GM13976 (cell line): ENCODE results near the gene NFU1.

ENCODE experiments used
- DNase-seq: peaks from one replicate; pipeline ENCODE4 v3.0.0; 2012; ENCODE audit warnings: low spot score
- CTCF ChIP-seq: IDR thresholded peaks from 2 replicates; pipeline ENCODE4 v1.5.1; 2012; ENCODE audit warnings: borderline replicate concordance, mild to moderate bottlenecking; ENCODE audit not compliant: insufficient read depth; ENCODE audit errors: extremely low read depth, missing control alignments, control extremely low read depth
- in situ Hi-C: fragments of 300-500 bp; cut with MboI; formaldehyde crosslinking; loops from one replicate; pipeline ENCODE4 v1.12.0; 2022; ENCODE audit warnings: low sequenced_read_pairs, mixed read lengths, inconsistent platforms; ENCODE audit not compliant: unreplicated experiment

NFU1 gene

GRCh38 chr2:69438580-69438979 is 1.3 kb upstream of the NFU1 start:
- TF ChIP-seq CTCF = no peak
- in situ Hi-C loops = no loop called here
- DNase-seq = no peak

- no peak for TF ChIP-seq CTCF
- in situ Hi-C loops = no loop called here
- DNase-seq = no peak
Observed at GRCh38 chr2:69437751-69438154, 518 bp upstream of the NFU1 start.

- in situ Hi-C loops = no loop called here
- DNase-seq = peak; percentile 35
- TF ChIP-seq CTCF = peak; percentile 19
Observed at GRCh38 chr2:69436596-69436937, 668 bp downstream of the NFU1 start.

GRCh38 chr2:69434753-69435152 is 2.5 kb downstream of the NFU1 start:
- no peak for TF ChIP-seq CTCF
- in situ Hi-C loops = no loop called here
- no peak for DNase-seq

GRCh38 chr2:69429491-69430183 is 7.6 kb downstream of the NFU1 start:
- TF ChIP-seq CTCF = no peak
- in situ Hi-C loops = no loop called here
- DNase-seq = no peak

GRCh38 chr2:69428981-69429380 is 8.3 kb downstream of the NFU1 start:
- in situ Hi-C loops = no loop called here
- no peak for TF ChIP-seq CTCF
- no peak for DNase-seq

- DNase-seq = no peak
- in situ Hi-C loops = no loop called here
- no peak for TF ChIP-seq CTCF
Observed at GRCh38 chr2:69424419-69424818, 12.8 kb downstream of the NFU1 start.
